SK-N-MC (cell line): ENCODE measurements around the gene CBLIF.

Experiments used
- EZH2 ChIP-seq: fragments of 200-600 bp; sonication (generic); IDR thresholded peaks from one replicate; pipeline ENCODE4 v1.6.1; 2017; ENCODE audit warnings: antibody characterized with exemption
- FOXP2 ChIP-seq: optimal IDR thresholded peaks from 2 replicates; pipeline ENCODE3; 2011; ENCODE audit warnings: mild to moderate bottlenecking, moderate library complexity; ENCODE audit not compliant: insufficient read depth; ENCODE audit errors: extremely low read length, control extremely low read depth
- POLR2AphosphoS5 ChIP-seq: IDR thresholded peaks from 2 replicates; pipeline ENCODE4 v1.6.1; 2012; ENCODE audit warnings: mild to moderate bottlenecking, low read depth, low read length, borderline replicate concordance

GRCh38 chr11:59845399-59845798 lies at the start of gene CBLIF:
- TF ChIP-seq POLR2AphosphoS5 (no peak), EZH2 (no peak), FOXP2 (no peak)
